GM18909 (cell line): ENCODE measurements around the gene ACTG2.

Experiments
- ATAC-seq: cut with Tn5 transposase; IDR thresholded peaks from one replicate; pipeline ENCODE4 v1.9.1; 2021; ENCODE audit warnings: mild to moderate bottlenecking; ENCODE audit not compliant: unreplicated experiment, poor library complexity

The ACTG2 gene

DNA sequence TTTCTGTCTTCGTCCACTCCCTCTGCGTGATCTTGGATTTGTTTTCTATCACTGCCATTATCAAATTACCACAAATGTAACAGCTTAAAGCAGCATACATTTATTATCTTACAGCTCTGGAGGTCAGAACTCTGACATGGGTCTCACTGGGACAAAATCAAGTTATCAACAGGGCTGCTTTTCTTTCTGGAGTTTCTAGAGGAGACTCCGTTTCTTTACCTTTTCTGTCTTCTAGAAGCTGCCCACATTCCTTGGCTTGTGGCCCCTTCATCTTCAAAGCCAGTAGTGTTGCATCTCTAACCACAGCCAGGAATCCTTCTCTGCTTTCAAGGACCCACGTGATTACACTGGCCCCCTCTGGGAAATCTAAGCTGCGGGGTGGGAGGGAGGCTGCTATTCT lies 70.0 kb downstream of the ACTG2 start:
- ATAC-seq, result no peak

DNA sequence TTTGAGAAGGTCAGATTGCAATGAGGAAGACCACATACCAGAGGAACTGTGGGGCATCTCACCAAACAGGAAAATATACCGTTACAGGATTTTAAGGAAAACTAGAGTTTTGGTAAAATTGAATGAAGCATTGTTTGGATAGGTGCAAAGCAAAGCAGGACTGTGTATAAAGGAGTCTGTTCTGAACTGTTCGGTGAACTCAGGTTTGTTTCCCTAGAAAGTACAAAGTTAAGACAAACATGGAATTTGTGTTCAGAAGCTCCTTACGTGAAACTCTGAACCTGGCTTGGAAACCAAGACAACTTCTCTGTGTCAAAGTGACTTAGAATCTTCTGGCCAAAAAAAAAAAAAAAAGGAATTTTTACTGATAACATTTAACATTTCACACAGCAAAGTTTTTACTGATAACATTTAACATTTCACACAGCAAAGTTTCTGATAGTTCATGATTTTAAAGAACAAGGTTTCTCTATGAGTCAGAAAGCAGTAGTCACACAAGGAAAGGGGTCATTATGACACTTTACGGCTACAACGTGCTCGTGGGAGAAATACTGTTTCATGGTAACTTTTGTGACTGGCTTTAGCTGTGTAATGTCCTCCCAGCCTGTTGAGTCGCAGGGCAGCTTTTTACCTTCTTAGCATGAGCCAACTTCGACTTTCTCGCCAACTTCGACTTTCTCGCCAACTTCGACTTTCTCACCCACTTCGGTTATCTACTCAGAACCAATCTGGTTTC lies 70.7 kb downstream of the ACTG2 start:
- peak; percentile 61 for ATAC-seq

DNA sequence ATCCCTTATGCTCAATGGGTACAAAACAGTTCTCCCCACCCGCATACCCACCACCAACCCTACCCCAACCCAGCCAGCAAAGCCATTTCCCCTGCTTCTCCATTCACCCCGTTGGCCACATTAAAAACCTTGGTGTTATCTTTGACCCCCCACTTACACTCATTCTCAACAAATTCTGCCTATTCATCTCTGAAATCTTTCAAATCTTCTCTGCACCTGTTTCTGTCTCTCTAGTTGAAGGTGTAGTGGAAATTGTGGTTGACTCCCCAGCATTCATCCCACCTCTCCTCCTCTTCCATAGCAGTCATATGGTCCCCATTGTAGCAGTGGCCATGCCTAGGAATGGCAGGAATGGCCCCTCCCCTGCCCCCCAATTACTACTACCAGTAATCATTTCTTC lies 71.4 kb downstream of the ACTG2 start:
- ATAC-seq, result no peak

DNA sequence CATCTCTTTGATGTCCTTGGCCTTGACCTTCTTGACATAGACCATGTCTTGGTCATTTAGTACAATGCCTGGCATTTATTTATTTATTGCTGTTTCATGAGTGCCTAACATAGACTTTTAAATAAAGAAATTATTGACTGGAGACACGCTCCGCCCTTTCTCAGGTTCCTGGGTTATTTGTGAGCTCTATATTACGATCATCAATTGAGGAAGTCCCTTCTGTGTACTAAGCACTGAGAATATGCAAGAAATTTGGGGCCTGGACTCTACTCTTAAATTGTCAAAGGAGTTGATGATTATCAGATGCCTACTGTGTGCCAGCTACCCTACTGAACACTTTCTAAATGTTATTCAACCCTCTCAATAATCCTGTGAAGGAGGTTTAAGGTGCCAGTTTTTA lies 72.2 kb downstream of the ACTG2 start:
- no peak for ATAC-seq

DNA sequence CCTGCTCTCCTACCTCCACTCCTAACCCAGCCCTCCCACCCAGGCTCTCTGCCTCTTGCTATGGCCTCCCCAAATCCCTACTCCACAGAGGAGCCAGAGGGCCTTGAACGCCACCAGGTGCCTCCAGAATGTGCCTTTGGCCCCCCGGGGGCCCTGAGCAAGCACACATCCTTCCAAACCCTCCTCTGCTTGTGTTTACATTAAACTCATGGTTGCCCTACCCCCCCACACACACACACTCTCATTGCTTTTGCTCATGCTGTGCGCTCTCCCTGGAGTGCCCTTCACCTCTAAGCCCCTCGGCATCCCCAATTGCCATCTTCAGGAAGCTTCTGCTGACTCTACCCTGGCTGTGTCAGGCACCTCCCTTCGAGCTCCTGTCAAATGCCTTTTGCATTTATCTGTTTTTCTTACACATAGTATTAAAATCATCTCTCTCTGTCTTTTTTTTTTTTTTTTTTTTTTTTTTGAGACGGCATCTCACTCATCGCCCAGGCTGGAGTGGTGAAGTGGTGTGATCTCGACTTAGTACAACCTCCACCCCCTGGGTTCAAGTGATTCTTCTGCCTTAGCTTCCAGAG lies 75.6 kb downstream of the ACTG2 start:
- ATAC-seq, result no peak

DNA sequence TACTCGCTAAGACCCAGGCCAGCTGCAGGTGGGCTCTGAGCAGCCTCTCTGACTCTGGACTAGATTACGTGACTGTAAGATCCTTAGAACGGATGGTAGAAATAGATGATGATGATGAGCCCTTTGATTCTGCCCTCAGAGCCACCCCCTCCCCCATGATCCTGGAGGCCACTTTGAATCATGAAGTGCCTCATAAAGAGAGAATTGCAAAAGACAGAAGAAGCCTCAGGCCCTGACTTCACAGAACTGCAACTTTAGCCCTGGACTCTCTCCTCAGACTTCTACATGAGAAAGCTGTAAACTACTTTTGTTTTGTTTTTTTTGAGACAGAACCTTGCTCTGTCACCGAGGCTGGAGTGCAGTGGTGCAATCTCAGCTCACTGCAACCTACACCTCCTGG lies 76.5 kb downstream of the ACTG2 start:
- ATAC-seq, result no peak
